Activated CD4-positive, CD25-positive, alpha-beta regulatory T cell treated with anti-CD3 and anti-CD28 coated beads, Interleukin-2, amount 50 U/mL, for 24 hours (primary cell): ENCODE data around the gene THBD.
"Not testable (repeated sequence)": the region's sequence is repeated elsewhere in the genome, so short reads cannot be mapped to it uniquely, and the experiment has no call there.

Source experiments
- ATAC-seq, 2 donors: fragments of 150-1000 bp; cut with Tn5 transposase; one replicate each; pipeline ENCODE4 v1.10.0; 2021; ENCODE audit warnings: mild to moderate bottlenecking in 1 of 2, moderate library complexity in 1 of 2

Gene THBD

GRCh38 chr20:23033918-23034317 lies 15.6 kb downstream of the THBD start:
- no peak for ATAC-seq

GRCh38 chr20:23032750-23033078 lies 16.8 kb downstream of the THBD start:
- ATAC-seq: no peak

- no peak for ATAC-seq
Observed at GRCh38 chr20:23032056-23032749, 17.3 kb downstream of the THBD start.

GRCh38 chr20:23031346-23031745 lies 18.1 kb downstream of the THBD start:
- ATAC-seq: no peak

GRCh38 chr20:23029324-23029723 lies 20.1 kb downstream of the THBD start:
- no peak for ATAC-seq

- no peak for ATAC-seq
Observed at GRCh38 chr20:23028392-23028791, 21.1 kb downstream of the THBD start.

GRCh38 chr20:23027721-23028120 lies 21.8 kb downstream of the THBD start:
- no peak for ATAC-seq

- ATAC-seq: not testable (repeated sequence)
Observed at GRCh38 chr20:23025503-23025902, 24.0 kb downstream of the THBD start.

GRCh38 chr20:23024701-23025100 lies 24.8 kb downstream of the THBD start:
- no peak for ATAC-seq

- ATAC-seq: no peak
Observed at GRCh38 chr20:23023621-23024177, 25.8 kb downstream of the THBD start.

- ATAC-seq: no peak
Observed at GRCh38 chr20:23022849-23023248, 26.6 kb downstream of the THBD start.

GRCh38 chr20:23021951-23022350 lies 27.5 kb downstream of the THBD start:
- no peak for ATAC-seq

- no peak for ATAC-seq
Observed at GRCh38 chr20:23021541-23021940, 27.9 kb downstream of the THBD start.

GRCh38 chr20:23020230-23021018 lies 29.0 kb downstream of the THBD start:
- no peak for ATAC-seq

- no peak for ATAC-seq
Observed at GRCh38 chr20:23019403-23019802, 30.1 kb downstream of the THBD start.

- no peak for ATAC-seq
Observed at GRCh38 chr20:23018941-23019340, 30.5 kb downstream of the THBD start.

- no peak for ATAC-seq
Observed at GRCh38 chr20:23018432-23018831, 31.0 kb downstream of the THBD start.

- no peak for ATAC-seq
Observed at GRCh38 chr20:23017516-23017915, 32.0 kb downstream of the THBD start.

- ATAC-seq: no peak
Observed at GRCh38 chr20:23013429-23013828, 36.0 kb downstream of the THBD start.

- no peak for ATAC-seq
Observed at GRCh38 chr20:23011008-23011721, 38.3 kb downstream of the THBD start.

- no peak for ATAC-seq
Observed at GRCh38 chr20:23010096-23010495, 39.4 kb downstream of the THBD start.

GRCh38 chr20:23009636-23010035 lies 39.8 kb downstream of the THBD start:
- no peak for ATAC-seq

GRCh38 chr20:23008667-23009066 lies 40.8 kb downstream of the THBD start:
- ATAC-seq: no peak
